ENCODE results near the gene GPR146. TPM values are rescaled to one million over a fixed set of nuclear protein-coding genes. Genes with fewer than 3 reads are reported as not detected.

The GPR146 gene
- total and polyA plus RNA-seq, 2 of the 13 experiments (the other 11 are each of a cell fraction or from before 2014, with no cell fraction given) = 2.0 to 15.9 TPM

- no peak for TF ChIP-seq ZNF318 (CRISPR knock-in tag; IDR thresholded peaks at IDR 0.05)
- 0 out of 2 replicates have a peak, but pooled peaks have one; percentile 6 for TF ChIP-seq FOXK1 (CRISPR knock-in tag; IDR thresholded peaks at IDR 0.05; ENCODE audit: borderline replicate concordance, low read depth)
- TF ChIP-seq MED13 (CRISPR knock-in tag; IDR thresholded peaks at IDR 0.05) = no peak
- peak; percentile 57; the same call in 1 of the 2 replicates for TF ChIP-seq ZNF614 (CRISPR knock-in tag; IDR thresholded peaks at IDR 0.05; ENCODE audit: borderline replicate concordance)
- no peak for TF ChIP-seq ZNF326 (CRISPR knock-in tag; IDR thresholded peaks at IDR 0.05; ENCODE audit: borderline replicate concordance)
- TF ChIP-seq ONECUT2 (CRISPR knock-in tag; IDR thresholded peaks at IDR 0.05) = no peak
- TF ChIP-seq RARG (CRISPR knock-in tag; IDR thresholded peaks at IDR 0.05; ENCODE audit: low read depth) = no peak
- no peak for TF ChIP-seq LBX2 (CRISPR knock-in tag; IDR thresholded peaks at IDR 0.05; ENCODE audit: borderline replicate concordance)
- no peak for TF ChIP-seq SMYD3 (CRISPR knock-in tag; IDR thresholded peaks at IDR 0.05)
- TF ChIP-seq ZNF12 (CRISPR knock-in tag; IDR thresholded peaks at IDR 0.05) = peak; percentile 16; the same call in 1 of the 2 replicates
- TF ChIP-seq ARID3A (IDR thresholded peaks at IDR 0.05; ENCODE audit: low read depth, low read length) = no peak
- TF ChIP-seq DBP (CRISPR knock-in tag; IDR thresholded peaks at IDR 0.05; ENCODE audit: not compliant biosample characterization) = no peak
- peak; percentile 83; the same call in 1 of the 2 replicates for TF ChIP-seq MTF2 (CRISPR knock-in tag; IDR thresholded peaks at IDR 0.05; ENCODE audit: borderline replicate concordance)
- TF ChIP-seq ZNF720 (CRISPR knock-in tag; IDR thresholded peaks at IDR 0.05) = no peak
- no peak for TF ChIP-seq PLRG1 (conservative IDR thresholded peaks at IDR 0.05)
- peak; percentile 71; the same call in 1 of the 2 replicates for TF ChIP-seq ZNF441 (CRISPR knock-in tag; IDR thresholded peaks at IDR 0.05; ENCODE audit: borderline replicate concordance)
- TF ChIP-seq PAF1 (CRISPR knock-in tag; IDR thresholded peaks at IDR 0.05) = no peak
- TF ChIP-seq NCOA1 (CRISPR knock-in tag; IDR thresholded peaks at IDR 0.05) = no peak
- TF ChIP-seq NFE2L1 (CRISPR knock-in tag; IDR thresholded peaks at IDR 0.05; ENCODE audit: borderline replicate concordance) = no peak
Observed at GRCh38 chr7:1086588-1087464, 42.5 kb downstream of the GPR146 start (continued).

Measured in HepG2 (cell line).